Loucy (cell line): ENCODE data around the gene RORC.

Source experiments
- EZH2phosphoT487 ChIP-seq: fragments of 200-600 bp; IDR thresholded peaks from 2 replicates; pipeline ENCODE4 v1.6.1; 2018; ENCODE audit warnings: antibody characterized with exemption, mild to moderate bottlenecking, moderate library complexity, borderline replicate concordance
- TF ChIP-seq, protein P1 (sequence below): fragments of 200-600 bp; sonication (generic); conservative IDR thresholded peaks from 2 replicates; pipeline ENCODE4 v1.5.1; 2014; ENCODE audit warnings: mild to moderate bottlenecking, antibody characterized with exemption, low read length

GRCh38 chr1:151838222-151839081, 6.8 kb upstream of the RORC start:
- TF ChIP-seq, protein P1, sequence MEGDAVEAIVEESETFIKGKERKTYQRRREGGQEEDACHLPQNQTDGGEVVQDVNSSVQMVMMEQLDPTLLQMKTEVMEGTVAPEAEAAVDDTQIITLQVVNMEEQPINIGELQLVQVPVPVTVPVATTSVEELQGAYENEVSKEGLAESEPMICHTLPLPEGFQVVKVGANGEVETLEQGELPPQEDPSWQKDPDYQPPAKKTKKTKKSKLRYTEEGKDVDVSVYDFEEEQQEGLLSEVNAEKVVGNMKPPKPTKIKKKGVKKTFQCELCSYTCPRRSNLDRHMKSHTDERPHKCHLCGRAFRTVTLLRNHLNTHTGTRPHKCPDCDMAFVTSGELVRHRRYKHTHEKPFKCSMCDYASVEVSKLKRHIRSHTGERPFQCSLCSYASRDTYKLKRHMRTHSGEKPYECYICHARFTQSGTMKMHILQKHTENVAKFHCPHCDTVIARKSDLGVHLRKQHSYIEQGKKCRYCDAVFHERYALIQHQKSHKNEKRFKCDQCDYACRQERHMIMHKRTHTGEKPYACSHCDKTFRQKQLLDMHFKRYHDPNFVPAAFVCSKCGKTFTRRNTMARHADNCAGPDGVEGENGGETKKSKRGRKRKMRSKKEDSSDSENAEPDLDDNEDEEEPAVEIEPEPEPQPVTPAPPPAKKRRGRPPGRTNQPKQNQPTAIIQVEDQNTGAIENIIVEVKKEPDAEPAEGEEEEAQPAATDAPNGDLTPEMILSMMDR = no peak
- TF ChIP-seq EZH2phosphoT487 = no peak
